Heart right ventricle (tissue), 16 donors: ENCODE measurements around the gene GPR89A. TPM values are rescaled to one million over a fixed set of nuclear protein-coding genes. Genes with fewer than 3 reads are reported as not detected.

Experiments used
- ATAC-seq, 8 donors: fragments of 200-7000 bp; cut with Tn5 transposase; one replicate each; pipeline ENCODE4 v1.9.1; 2020; ENCODE audit warnings: mild to moderate bottlenecking in 8 of 8, moderate library complexity in 8 of 8, moderate number of reproducible peaks in 1 of 8
- DNase-seq, 2 donors: peaks; one replicate each; pipeline ENCODE4 v3.0.0-alpha.2; 2020
- H3K27ac ChIP-seq, 10 donors: fragments of 200-600 bp; sonication (generic) in 2 of 10; one replicate each; pipeline versions ENCODE4 v1.5.0 to v1.8.0; 2020 to 2022; ENCODE audit warnings: mild to moderate bottlenecking in 3 of 10
- H3K27me3 ChIP-seq, 7 donors: fragments of 200-600 bp; one replicate each; pipeline ENCODE4 v1.8.0; 2021 to 2022; ENCODE audit warnings: mild to moderate bottlenecking in 2 of 7
- H3K36me3 ChIP-seq, 9 donors: fragments of 200-600 bp; sonication (generic) in 1 of 9; one replicate each; pipeline versions ENCODE4 v1.5.0 to v1.8.0; 2020 to 2022; ENCODE audit warnings: mild to moderate bottlenecking in 2 of 9
- H3K4me1 ChIP-seq, 9 donors: fragments of 200-600 bp; sonication (generic) in 1 of 9; one replicate each; pipeline versions ENCODE4 v1.5.0 to v1.8.0; 2020 to 2022; ENCODE audit warnings: mild to moderate bottlenecking in 4 of 9
- H3K4me3 ChIP-seq, 10 donors: fragments of 200-600 bp; sonication (generic) in 2 of 10; one replicate each; pipeline versions ENCODE4 v1.5.0 to v1.8.0; 2020 to 2022; ENCODE audit warnings: mild to moderate bottlenecking in 7 of 10, moderate library complexity in 2 of 10
- H3K9me3 ChIP-seq, 11 donors: fragments of 200-600 bp in 10 of 11; sonication (generic) in 2 of 11; one replicate each; pipeline versions ENCODE4 v1.5.0 to v1.8.0; 2013 to 2022; ENCODE audit warnings: mild to moderate bottlenecking in 2 of 11, control low read depth in 1 of 11, moderate library complexity in 1 of 11
- WGBS, 2 donors: extraction: QIAGEN DNeasy Blood & Tissue Kit; methylation state at CpG; one replicate each; pipeline ENCODE4 v1.1.7; 2013; ENCODE audit warnings: inconsistent platforms in 1 of 2; 5-methylcytosine and 5-hydroxymethylcytosine counted together
- intact Hi-C, 10 donors: fragments of 100-400 bp; cut with DNase I; formaldehyde crosslinking; loops; one replicate each; pipeline versions ENCODE4 v1.11.1 to v1.14.2; 2022
- polyA plus RNA-seq, 2 donors: library from polyadenylated mRNA; stranded (reverse); fragments of 200-250 nt; gene quantifications; one replicate each; pipeline ENCODE4 v1.2.3, GENCODE V29; 2013
- total RNA-seq, 10 donors: library from RNA; stranded (reverse); fragmentation: NEBNext Ultra II Directional in 3 of 10; extraction: Animal tissue kit (Norgen Biotek cat#: 25700) in 3 of 10; gene quantifications; one replicate each; pipeline versions ENCODE4 v1.2.1 to v1.2.4, GENCODE V29; 2021 to 2023
- TF ChIP-seq, protein P1 (sequence below), 9 donors: fragments of 200-600 bp; sonication (generic) in 2 of 9; IDR thresholded peaks; one replicate each; pipeline versions ENCODE4 v1.5.0 to v1.8.0; 2021 to 2022; ENCODE audit warnings: antibody characterized with exemption in 9 of 9, mild to moderate bottlenecking in 5 of 9, moderate library complexity in 1 of 9
- donor health status: Arrhythmogenic right ventricular cardiomyopathy.
- donor health status: ischemic (EF 13 %, LVEDD 7.1; RV severe dilation, severe dysfunction).
- donor health status: healthy with polysubstance abuse.
- donor health status: DM: no; HTN: yes; CAD: no.
- donor health status: DM: no; HTN: no; CAD: no.
- donor health status: ischemic (EF 25% LVEDD 6.9; RV normal size, moderate dysfunction).
- donor health status: ischemic (EF 25% LVEDD 5.7; RV mildly dilated, moderate dysfunction).
- donor health status: healthy.
- donor health status: DM: yes; HTN: yes; CAD: no.
- donor health status: Ischemic cardiomyopathy.
- donor health status: ischemic (EF 35%, LVEDD 5.7; RV mildly dilated, moderate dysfunction).
- donor health status: nonischemic (EF 11% LVEDD 7.7; RV severe dilation, severe dysfunction).
- donor health status: DM: yes; HTN: yes; CAD: no.
- donor health status: PGD.
- donor health status: ischemic (EF 29% LVEDD 5.4; RV normal size, mild dysfunction).
- donor health status: nonischemic (EF 23%, LVEDD 6.1; RV moderate dilation, normal function).

GPR89A gene
- total and polyA plus RNA-seq, 12 donors = 6.9 to 14.5 (median 9.3) TPM

DNA sequence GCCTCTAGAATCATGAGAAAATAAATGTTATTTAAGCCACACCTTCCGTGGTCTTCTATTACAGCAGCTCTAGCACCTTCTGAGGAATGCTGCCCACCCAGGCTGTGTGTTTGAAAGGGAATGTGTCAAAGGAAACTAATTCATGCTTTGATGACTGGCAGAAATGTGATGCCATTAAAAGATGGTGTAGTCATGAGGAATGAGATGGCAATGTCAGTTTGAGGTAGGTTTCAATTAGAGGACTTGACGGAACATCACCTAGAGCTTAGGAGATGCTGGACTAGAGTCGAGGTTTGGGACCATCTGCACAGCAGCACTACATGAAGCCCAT is 88.8 kb downstream of the GPR89A start:
- 91 to 93% methylated on average over 3 of the region's 3 CpGs for WGBS, 2 donors
- no peak overlapping the region for H3K4me3 ChIP-seq
- H3K4me1 ChIP-seq = no peaks in the 10 kb centered on the region
- H3K36me3 ChIP-seq = no peaks in the 10 kb centered on the region
- ATAC-seq (no peak), DNase-seq (no peak)
- H3K27ac ChIP-seq = no peak overlapping the region
- no peaks in the 10 kb centered on the region for H3K27me3 ChIP-seq
- no peaks in the 10 kb centered on the region for H3K9me3 ChIP-seq
- intact Hi-C loops = no loop called here
- TF ChIP-seq, protein P1, sequence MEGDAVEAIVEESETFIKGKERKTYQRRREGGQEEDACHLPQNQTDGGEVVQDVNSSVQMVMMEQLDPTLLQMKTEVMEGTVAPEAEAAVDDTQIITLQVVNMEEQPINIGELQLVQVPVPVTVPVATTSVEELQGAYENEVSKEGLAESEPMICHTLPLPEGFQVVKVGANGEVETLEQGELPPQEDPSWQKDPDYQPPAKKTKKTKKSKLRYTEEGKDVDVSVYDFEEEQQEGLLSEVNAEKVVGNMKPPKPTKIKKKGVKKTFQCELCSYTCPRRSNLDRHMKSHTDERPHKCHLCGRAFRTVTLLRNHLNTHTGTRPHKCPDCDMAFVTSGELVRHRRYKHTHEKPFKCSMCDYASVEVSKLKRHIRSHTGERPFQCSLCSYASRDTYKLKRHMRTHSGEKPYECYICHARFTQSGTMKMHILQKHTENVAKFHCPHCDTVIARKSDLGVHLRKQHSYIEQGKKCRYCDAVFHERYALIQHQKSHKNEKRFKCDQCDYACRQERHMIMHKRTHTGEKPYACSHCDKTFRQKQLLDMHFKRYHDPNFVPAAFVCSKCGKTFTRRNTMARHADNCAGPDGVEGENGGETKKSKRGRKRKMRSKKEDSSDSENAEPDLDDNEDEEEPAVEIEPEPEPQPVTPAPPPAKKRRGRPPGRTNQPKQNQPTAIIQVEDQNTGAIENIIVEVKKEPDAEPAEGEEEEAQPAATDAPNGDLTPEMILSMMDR (IDR thresholded peaks at IDR 0.05) = no peak

DNA sequence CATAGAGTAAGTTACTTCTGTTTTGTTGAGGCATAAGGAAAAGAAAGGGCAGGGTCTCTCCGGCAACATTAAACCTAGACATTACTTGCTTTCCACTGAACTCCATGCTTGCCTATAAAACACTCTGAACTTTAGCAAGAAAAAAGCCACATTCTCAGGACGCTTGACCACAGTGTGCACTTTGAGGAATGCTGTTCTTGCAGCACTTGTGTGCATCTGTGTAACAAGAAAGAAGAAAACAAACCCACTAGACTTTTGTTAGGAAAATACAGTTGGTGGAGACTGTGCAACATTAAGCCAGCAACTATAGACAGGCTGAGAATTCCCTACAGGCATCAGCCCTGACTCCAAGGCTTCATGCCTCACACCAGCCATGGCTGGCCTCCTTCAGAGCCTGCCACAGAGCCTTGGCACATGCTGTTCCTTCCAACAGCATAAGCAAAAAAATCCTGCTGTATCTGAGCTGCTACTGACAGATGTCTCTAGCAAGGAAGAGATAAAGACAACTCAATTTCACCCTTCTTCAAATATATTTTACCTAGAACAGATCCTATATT is 93.6 kb downstream of the GPR89A start:
- DNase-seq = no peak
- no peak overlapping the region for H3K27ac ChIP-seq
- WGBS, 2 donors = 83 to 86% methylated on average over 2 of the region's 2 CpGs

DNA sequence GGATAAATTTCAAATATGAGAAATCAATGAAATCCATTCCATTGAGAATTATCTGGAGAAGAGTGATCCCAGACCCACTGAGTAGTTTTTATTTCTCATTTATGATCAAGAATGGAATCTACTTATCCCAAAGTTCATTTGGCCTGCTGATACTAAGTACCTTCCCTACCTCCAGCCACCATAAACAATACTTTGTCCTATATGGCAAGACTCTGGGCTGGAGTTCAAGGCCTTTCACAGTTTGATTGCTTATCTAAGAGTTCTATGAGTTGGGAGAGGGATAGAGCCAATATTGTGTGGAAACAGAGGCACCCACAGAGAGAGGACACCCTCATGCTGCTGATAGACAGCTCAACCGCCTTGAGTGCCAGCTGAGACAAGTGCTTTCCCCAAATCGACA is 94.3 kb downstream of the GPR89A start:
- Histone ChIP-seq H3K36me3 (no peaks in the 10 kb centered on the region), H3K27me3 (no peaks in the 10 kb centered on the region), H3K4me1 (no peaks in the 10 kb centered on the region), H3K9me3 (no peaks in the 10 kb centered on the region), H3K27ac (no peak overlapping the region), H3K4me3 (no peak overlapping the region)
- ATAC-seq = no peak
- no peak for DNase-seq
- TF ChIP-seq, protein P1 (IDR thresholded peaks at IDR 0.05) = no peak
- WGBS, 2 donors = 72 to 76% methylated on average over 2 of the region's 2 CpGs
- intact Hi-C loops = no loop called here

More for the DNA sequence above, 93.6 kb downstream of the GPR89A start:
- Histone ChIP-seq H3K4me3 (no peak overlapping the region), H3K9me3 (no peaks in the 10 kb centered on the region), H3K4me1 (no peaks in the 10 kb centered on the region), H3K27me3 (no peaks in the 10 kb centered on the region), H3K36me3 (no peaks in the 10 kb centered on the region)
- TF ChIP-seq, protein P1 (IDR thresholded peaks at IDR 0.05) = no peak
- intact Hi-C loops = no loop called here
- no peak for ATAC-seq

DNA sequence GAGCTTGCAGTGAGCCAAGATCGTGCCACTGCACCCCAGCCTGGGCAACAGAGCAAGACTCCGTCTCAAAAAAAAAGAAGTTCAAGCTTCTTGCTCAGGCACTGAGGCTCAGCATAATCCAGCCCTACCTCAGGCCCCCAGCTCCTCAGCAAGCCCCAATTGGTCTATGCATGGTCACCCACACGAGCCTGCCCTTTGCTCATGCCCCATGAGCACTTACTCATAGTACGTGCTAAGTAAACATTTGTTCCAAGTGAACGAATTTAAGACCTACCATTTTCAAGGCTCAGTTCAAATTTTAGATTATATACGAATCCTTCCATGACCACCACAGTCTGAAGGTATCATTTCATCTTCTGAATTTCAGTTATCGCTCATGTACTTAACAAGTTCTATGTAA is 95.0 kb downstream of the GPR89A start:
- no peaks in the 10 kb centered on the region for H3K36me3 ChIP-seq
- no peaks in the 10 kb centered on the region for H3K9me3 ChIP-seq
- H3K4me1 ChIP-seq = no peaks in the 10 kb centered on the region
- no peak overlapping the region for H3K4me3 ChIP-seq
- 90 to 91% methylated on average over 7 of the region's 7 CpGs for WGBS, 2 donors
- TF ChIP-seq, protein P1 (IDR thresholded peaks at IDR 0.05) = no peak
- H3K27me3 ChIP-seq = no peaks in the 10 kb centered on the region
- H3K27ac ChIP-seq = no peak overlapping the region
- intact Hi-C loops = no loop called here
- DNase-seq (no peak), ATAC-seq (no peak)
